IMR-90 (cell line): ENCODE results near the gene SAMD1. TPM values are rescaled to one million over a fixed set of nuclear protein-coding genes. Genes with fewer than 3 reads are reported as not detected.

Source experiments
- ATAC-seq: fragments of 200-7000 bp; cut with Tn5 transposase; 2 replicates; pipeline ENCODE4 v1.9.1; 2020; ENCODE audit warnings: low read depth, mild to moderate bottlenecking, moderate library complexity
- BruUV-seq: library from RNA; stranded (reverse); fragments of 400-500 nt; replicated peaks from 2 replicates; lab custom pipeline; 2021; lab: Mats Ljungman, UMichigan
- CTCF ChIA-PET: fragments of 300-600 bp; formaldehyde crosslinking; extraction: SDS; loops from one replicate; lab custom pipeline; 2021; ENCODE audit warnings: antibody characterized with exemption; lab: Yijun Ruan, JAX
- POLR2A ChIA-PET: fragments of 300-600 bp; sonication (Branson Sonifier 250); formaldehyde crosslinking; loops from one replicate; lab custom pipeline; 2022; ENCODE audit warnings: antibody characterized with exemption; ENCODE audit not compliant: unreplicated experiment; lab: Charles Lee
- DNase-seq: peaks from one replicate; pipeline ENCODE4 v3.0.0; 2013
- H2AFZ ChIP-seq: replicated peaks from 2 replicates; pipeline ENCODE3; 2013; ENCODE audit warnings: low read length, mild to moderate bottlenecking; ENCODE audit not compliant: poor library complexity
- H2AK5ac ChIP-seq: 2 replicates; pipeline ENCODE4 v1.6.1; 2013; ENCODE audit warnings: low read depth, low read length, inconsistent platforms
- H2AK9ac ChIP-seq: replicated peaks from 2 replicates; pipeline ENCODE3; 2013; ENCODE audit warnings: mild to moderate bottlenecking, low read depth, low read length, moderate library complexity; ENCODE audit not compliant: poor library complexity
- H2BK120ac ChIP-seq: 2 replicates; pipeline ENCODE4 v1.6.1; 2013; ENCODE audit warnings: low read depth, low read length, inconsistent platforms
- H2BK15ac ChIP-seq: 3 replicates; pipeline ENCODE4 v1.6.1; 2013; ENCODE audit warnings: low read depth, low read length, inconsistent platforms
- H2BK20ac ChIP-seq: 2 replicates; pipeline ENCODE4 v1.6.1; 2013; ENCODE audit warnings: low read depth, mild to moderate bottlenecking, inconsistent platforms, low read length, moderate library complexity
- H2BK5ac ChIP-seq: 2 replicates; pipeline ENCODE4 v1.6.1; 2013; ENCODE audit warnings: mild to moderate bottlenecking, low read depth, low read length, inconsistent platforms; ENCODE audit not compliant: poor library complexity, severe bottlenecking
- H3K14ac ChIP-seq: replicated peaks from 2 replicates; pipeline ENCODE4 v1.6.1; 2013; ENCODE audit warnings: low read depth, low read length, inconsistent platforms
- H3K18ac ChIP-seq: 2 replicates; pipeline ENCODE4 v1.6.1; 2013; ENCODE audit warnings: low read depth, low read length, control low read depth
- H3K23ac ChIP-seq: 2 replicates; pipeline ENCODE4 v1.6.1; 2013; ENCODE audit warnings: low read depth, low read length, inconsistent platforms
- H3K27ac ChIP-seq: 2 replicates; pipeline ENCODE4 v1.5.1; 2013; ENCODE audit warnings: mild to moderate bottlenecking, control low read depth, low read length; ENCODE audit not compliant: insufficient read depth
- H3K27me3 ChIP-seq: 2 replicates; pipeline ENCODE4 v1.6.1; 2013; ENCODE audit warnings: low read length; ENCODE audit not compliant: control insufficient read depth, insufficient read depth
- H3K36me3 ChIP-seq: 2 replicates; pipeline ENCODE4 v1.6.1; 2013; ENCODE audit warnings: low read length, mixed read lengths; ENCODE audit not compliant: control insufficient read depth, insufficient read depth
- H3K4ac ChIP-seq: 2 replicates; pipeline ENCODE4 v1.6.1; 2013; ENCODE audit warnings: low read depth, low read length, inconsistent platforms
- H3K4me1 ChIP-seq: 2 replicates; pipeline ENCODE4 v1.6.1; 2013; ENCODE audit warnings: low read length, mixed read lengths; ENCODE audit not compliant: control insufficient read depth, insufficient read depth
- H3K4me2 ChIP-seq: 2 replicates; pipeline ENCODE4 v1.6.1; 2013; ENCODE audit warnings: low read depth, mild to moderate bottlenecking, control low read depth, low read length, moderate library complexity
- H3K4me3 ChIP-seq: 2 replicates; pipeline ENCODE4 v1.5.1; 2013; ENCODE audit warnings: low read depth, mild to moderate bottlenecking, control low read depth, low read length, moderate library complexity; ENCODE audit not compliant: insufficient read depth
- H3K56ac ChIP-seq: 2 replicates; pipeline ENCODE4 v1.6.1; 2013; ENCODE audit warnings: low read length, inconsistent platforms; ENCODE audit not compliant: insufficient read depth; ENCODE audit errors: extremely low read depth
- H3K79me1 ChIP-seq, 2 experiments: 2 replicates each; pipeline ENCODE4 v1.6.1; 2013; ENCODE audit warnings: low read length in 2 of 2, inconsistent platforms in 1 of 2, low read depth in 1 of 2
- H3K9ac ChIP-seq: 2 replicates; pipeline ENCODE4 v1.6.1; 2013; ENCODE audit warnings: low read depth, low read length, control low read depth
- H3K9me1 ChIP-seq: 2 replicates; pipeline ENCODE4 v1.6.1; 2013; ENCODE audit warnings: low read length, inconsistent platforms; ENCODE audit not compliant: insufficient read depth
- H3K9me3 ChIP-seq: 2 replicates; pipeline ENCODE4 v1.6.1; 2013; ENCODE audit warnings: low read length; ENCODE audit not compliant: control insufficient read depth, insufficient read depth
- H4K20me1 ChIP-seq: 2 replicates; pipeline ENCODE4 v1.6.1; 2013; ENCODE audit warnings: low read length, inconsistent platforms; ENCODE audit not compliant: insufficient read depth
- H4K5ac ChIP-seq: 2 replicates; pipeline ENCODE4 v1.6.1; 2013; ENCODE audit warnings: mild to moderate bottlenecking, low read depth, low read length, control low read depth
- H4K8ac ChIP-seq, 2 experiments: 2 replicates each; pipeline ENCODE4 v1.6.1; 2013; ENCODE audit warnings: low read depth in 2 of 2, low read length in 2 of 2, control low read depth in 1 of 2, inconsistent platforms in 1 of 2
- H4K91ac ChIP-seq: 2 replicates; pipeline ENCODE4 v1.6.1; 2013; ENCODE audit warnings: low read depth, low read length, inconsistent platforms; ENCODE audit not compliant: insufficient read depth
- BHLHE40 ChIP-seq: fragments of 150-350 bp; IDR thresholded peaks from 2 replicates; pipeline ENCODE4 v1.6.1; 2016; ENCODE audit warnings: mild to moderate bottlenecking, low read depth, low read length
- CEBPB ChIP-seq: IDR thresholded peaks from 2 replicates; pipeline ENCODE4 v1.6.1; 2012; ENCODE audit warnings: low read depth, low read length, improper control_type of control experiment
- CHD1 ChIP-seq: IDR thresholded peaks from 2 replicates; pipeline ENCODE4 v1.6.1; 2012; ENCODE audit warnings: low read depth, low read length, improper control_type of control experiment
- FOS ChIP-seq: fragments of 150-350 bp; IDR thresholded peaks from 2 replicates; pipeline ENCODE4 v1.6.1; 2016; ENCODE audit warnings: low read depth, low read length
- MAFK ChIP-seq: IDR thresholded peaks from 2 replicates; pipeline ENCODE4 v1.6.1; 2012; ENCODE audit warnings: low read depth, low read length, improper control_type of control experiment
- MAZ ChIP-seq: IDR thresholded peaks from 2 replicates; pipeline ENCODE4 v1.6.1; 2012; ENCODE audit warnings: low read depth, mild to moderate bottlenecking, low read length, improper control_type of control experiment, moderate library complexity, borderline replicate concordance
- MXI1 ChIP-seq: IDR thresholded peaks from 2 replicates; pipeline ENCODE4 v1.6.1; 2012; ENCODE audit warnings: low read depth, mild to moderate bottlenecking, low read length, moderate library complexity, borderline replicate concordance
- NFE2L2 ChIP-seq: fragments of 150-350 bp; IDR thresholded peaks from 2 replicates; pipeline ENCODE4 v1.6.1; 2016; ENCODE audit warnings: low read depth, mild to moderate bottlenecking, low read length
- POLR2A ChIP-seq: IDR thresholded peaks from 2 replicates; pipeline ENCODE4 v1.6.1; 2012; ENCODE audit warnings: mild to moderate bottlenecking, low read depth, low read length
- RAD21 ChIP-seq: IDR thresholded peaks from 2 replicates; pipeline ENCODE4 v1.6.1; 2012; ENCODE audit warnings: low read length, improper control_type of control experiment
- RFX5 ChIP-seq: IDR thresholded peaks from 2 replicates; pipeline ENCODE4 v1.8.0; 2012; ENCODE audit warnings: low read depth, mild to moderate bottlenecking, low read length, moderate library complexity
- SMC3 ChIP-seq: fragments of 150-350 bp; IDR thresholded peaks from 2 replicates; pipeline ENCODE4 v1.6.1; 2016; ENCODE audit warnings: low read depth, mild to moderate bottlenecking, antibody characterized with exemption, low read length, moderate library complexity
- WGBS, 2 experiments: methylation state at CpG; one replicate each; pipeline versions ENCODE4 v1.1.5 to v1.1.7; 2013; ENCODE audit warnings: missing lambda C conversion rate in 2 of 2; ENCODE audit not compliant: insufficient read length in 1 of 2; ENCODE audit errors: extremely low coverage in 2 of 2; 5-methylcytosine and 5-hydroxymethylcytosine counted together
- dilution Hi-C: fragments of 300-500 bp; cut with HindIII; formaldehyde crosslinking; loops from one replicate; pipeline ENCODE4 v1.14.3; 2018; ENCODE audit warnings: low sequenced_read_pairs; ENCODE audit not compliant: unreplicated experiment
- in situ Hi-C: fragments of 300-500 bp; cut with MboI; formaldehyde crosslinking; loops from 3 replicates; pipeline ENCODE4 v1.14.3; 2019; ENCODE audit warnings: low sequenced_read_pairs, inconsistent platforms, mixed read lengths
- intact Hi-C: fragments of 100-400 bp; cut with micrococcal nuclease; formaldehyde crosslinking; loops from 2 replicates; pipeline ENCODE4 v1.10.0; 2022
- polyA plus RNA-seq, 3 experiments: library from polyadenylated mRNA; depleted of rRNA; stranded (reverse); fragments of >200 nt; gene quantifications; 2 replicates each; pipeline ENCODE4 v1.2.3, GENCODE V29; 2012; ENCODE audit warnings: low replicate concordance in 1 of 3
- total RNA-seq: library from RNA; depleted of rRNA; stranded (reverse); fragments of >200 nt; gene quantifications from 2 replicates; pipeline ENCODE4 v1.2.3, GENCODE V29; 2012
- TF ChIP-seq, protein P1 (sequence below): fragments of 150-350 bp; IDR thresholded peaks from 2 replicates; pipeline ENCODE4 v1.6.1; 2016; ENCODE audit warnings: low read depth, mild to moderate bottlenecking, low read length, moderate library complexity, borderline replicate concordance
- TF ChIP-seq, protein P2 (sequence below): conservative IDR thresholded peaks from 2 replicates; pipeline ENCODE4 v1.5.1; 2012; ENCODE audit warnings: mild to moderate bottlenecking, low read depth, low read length, improper control_type of control experiment

SAMD1 gene
- total and polyA plus RNA-seq, 2 of the 4 experiments (the other 2 are of a cell fraction): 6.5 to 14.1 TPM

DNA sequence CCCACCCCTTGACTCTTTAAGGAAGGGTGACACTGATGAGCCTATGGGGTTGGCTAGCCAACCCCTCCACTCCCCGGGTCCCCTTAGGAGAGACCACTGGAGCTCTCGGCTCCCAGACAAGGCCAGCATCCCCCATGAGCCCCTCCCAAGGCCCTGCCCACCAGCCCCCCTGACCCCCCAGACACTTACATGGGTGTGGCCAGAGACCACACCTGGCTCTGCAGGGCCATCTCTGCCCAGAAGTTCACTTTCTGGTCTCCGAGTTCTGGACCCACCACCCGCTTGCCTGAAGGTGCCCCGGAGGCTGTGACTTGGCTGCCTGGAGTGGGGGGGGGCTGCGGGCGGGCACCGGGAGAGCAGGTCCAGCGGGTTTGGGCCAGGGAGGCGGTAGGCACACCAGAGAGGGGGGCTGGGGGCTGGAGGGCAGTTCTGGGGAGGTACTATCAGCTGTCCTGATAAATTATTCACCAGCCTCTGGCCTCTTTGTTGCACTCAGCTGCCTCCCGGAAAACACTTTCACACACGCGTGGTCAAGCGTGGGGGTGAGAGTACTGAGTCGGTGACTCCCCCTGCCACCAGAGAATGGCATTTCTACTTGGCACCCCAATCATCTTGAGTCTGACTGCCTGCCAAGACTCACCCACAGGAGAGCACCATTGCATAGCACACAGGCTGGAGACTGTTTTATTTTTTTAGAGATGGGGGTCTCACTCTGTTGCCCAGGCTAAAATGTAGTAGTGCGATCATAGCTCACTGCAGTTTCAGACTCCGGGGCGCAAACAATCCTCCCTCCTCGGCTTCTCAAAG is 28.6 kb downstream of the SAMD1 start, which contains the start of gene PALM3:
TSS of gene PALM3 (minus strand) at position 326 of the 807 bp plus-strand sequence. CDS start at position 230, 96 bp downstream.
- Histone ChIP-seq H2BK5ac (no peak within 1 kb of the TSS), H3K4ac (no peak within 1 kb of the TSS), H3K36me3 (no peaks in the 10 kb centered on the region), H3K56ac (no peak within 1 kb of the TSS), H3K9me3 (no peaks in the 10 kb centered on the region), H2BK120ac (no peak within 1 kb of the TSS), H4K8ac (no peak within 1 kb of the TSS), H3K27ac (no peak within 1 kb of the TSS), H2BK15ac (no peak within 1 kb of the TSS), H3K4me1 (peaks cover 1% of the 10 kb centered on the region; the same call in 1 of the 2 replicates), H2AFZ (no peak within 1 kb of the TSS), H3K9me1 (no peaks in the 10 kb centered on the region), H3K23ac (no peak within 1 kb of the TSS), H2AK5ac (no peak within 1 kb of the TSS), H3K27me3 (peaks cover 27% of the 10 kb centered on the region), H2BK20ac (no peak within 1 kb of the TSS), H4K20me1 (no peaks in the 10 kb centered on the region), H4K5ac (no peak within 1 kb of the TSS), H3K9ac (no peak within 1 kb of the TSS), H3K18ac (no peak within 1 kb of the TSS), H4K91ac (no peak within 1 kb of the TSS), H2AK9ac (no peak within 1 kb of the TSS), H3K4me2 (no peak within 1 kb of the TSS), H3K14ac (no peak within 1 kb of the TSS), H3K4me3 (no peak within 1 kb of the TSS), H3K79me1 (no peaks in the 10 kb centered on the region)
- in situ Hi-C loops: no loop called here
- TF ChIP-seq MAZ (no peak), BHLHE40 (no peak), POLR2A (no peak), MAFK (no peak), NFE2L2 (no peak), RFX5 (no peak), FOS (no peak), SMC3 (no peak), MXI1 (no peak), CEBPB (no peak), CHD1 (no peak), RAD21 (no peak)
- TF ChIP-seq, protein P1, sequence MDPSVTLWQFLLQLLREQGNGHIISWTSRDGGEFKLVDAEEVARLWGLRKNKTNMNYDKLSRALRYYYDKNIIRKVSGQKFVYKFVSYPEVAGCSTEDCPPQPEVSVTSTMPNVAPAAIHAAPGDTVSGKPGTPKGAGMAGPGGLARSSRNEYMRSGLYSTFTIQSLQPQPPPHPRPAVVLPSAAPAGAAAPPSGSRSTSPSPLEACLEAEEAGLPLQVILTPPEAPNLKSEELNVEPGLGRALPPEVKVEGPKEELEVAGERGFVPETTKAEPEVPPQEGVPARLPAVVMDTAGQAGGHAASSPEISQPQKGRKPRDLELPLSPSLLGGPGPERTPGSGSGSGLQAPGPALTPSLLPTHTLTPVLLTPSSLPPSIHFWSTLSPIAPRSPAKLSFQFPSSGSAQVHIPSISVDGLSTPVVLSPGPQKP: no peak
- TF ChIP-seq, protein P2, sequence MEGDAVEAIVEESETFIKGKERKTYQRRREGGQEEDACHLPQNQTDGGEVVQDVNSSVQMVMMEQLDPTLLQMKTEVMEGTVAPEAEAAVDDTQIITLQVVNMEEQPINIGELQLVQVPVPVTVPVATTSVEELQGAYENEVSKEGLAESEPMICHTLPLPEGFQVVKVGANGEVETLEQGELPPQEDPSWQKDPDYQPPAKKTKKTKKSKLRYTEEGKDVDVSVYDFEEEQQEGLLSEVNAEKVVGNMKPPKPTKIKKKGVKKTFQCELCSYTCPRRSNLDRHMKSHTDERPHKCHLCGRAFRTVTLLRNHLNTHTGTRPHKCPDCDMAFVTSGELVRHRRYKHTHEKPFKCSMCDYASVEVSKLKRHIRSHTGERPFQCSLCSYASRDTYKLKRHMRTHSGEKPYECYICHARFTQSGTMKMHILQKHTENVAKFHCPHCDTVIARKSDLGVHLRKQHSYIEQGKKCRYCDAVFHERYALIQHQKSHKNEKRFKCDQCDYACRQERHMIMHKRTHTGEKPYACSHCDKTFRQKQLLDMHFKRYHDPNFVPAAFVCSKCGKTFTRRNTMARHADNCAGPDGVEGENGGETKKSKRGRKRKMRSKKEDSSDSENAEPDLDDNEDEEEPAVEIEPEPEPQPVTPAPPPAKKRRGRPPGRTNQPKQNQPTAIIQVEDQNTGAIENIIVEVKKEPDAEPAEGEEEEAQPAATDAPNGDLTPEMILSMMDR: no peak
- ATAC-seq (no peak), DNase-seq (no peak)
- WGBS, 2 experiments: 82% methylated on average over 7 of the region's 19 CpGs; no CpG with 5 or more reads in 1 of the 2 experiments
- no TSS peak for BruUV-seq
- dilution Hi-C loops: no loop called here
- ChIA-PET CTCF (no interaction called here), POLR2A (no interaction called here)
- intact Hi-C loops: no loop called here
